AML-193 (cell line): ENCODE measurements around the gene SLCO4A1.

ENCODE experiments used
- DNase-seq, 2 experiments: peaks; one replicate each; lab custom pipeline; 2025; lab: John Stamatoyannopoulos, UW

The SLCO4A1 gene

DNA sequence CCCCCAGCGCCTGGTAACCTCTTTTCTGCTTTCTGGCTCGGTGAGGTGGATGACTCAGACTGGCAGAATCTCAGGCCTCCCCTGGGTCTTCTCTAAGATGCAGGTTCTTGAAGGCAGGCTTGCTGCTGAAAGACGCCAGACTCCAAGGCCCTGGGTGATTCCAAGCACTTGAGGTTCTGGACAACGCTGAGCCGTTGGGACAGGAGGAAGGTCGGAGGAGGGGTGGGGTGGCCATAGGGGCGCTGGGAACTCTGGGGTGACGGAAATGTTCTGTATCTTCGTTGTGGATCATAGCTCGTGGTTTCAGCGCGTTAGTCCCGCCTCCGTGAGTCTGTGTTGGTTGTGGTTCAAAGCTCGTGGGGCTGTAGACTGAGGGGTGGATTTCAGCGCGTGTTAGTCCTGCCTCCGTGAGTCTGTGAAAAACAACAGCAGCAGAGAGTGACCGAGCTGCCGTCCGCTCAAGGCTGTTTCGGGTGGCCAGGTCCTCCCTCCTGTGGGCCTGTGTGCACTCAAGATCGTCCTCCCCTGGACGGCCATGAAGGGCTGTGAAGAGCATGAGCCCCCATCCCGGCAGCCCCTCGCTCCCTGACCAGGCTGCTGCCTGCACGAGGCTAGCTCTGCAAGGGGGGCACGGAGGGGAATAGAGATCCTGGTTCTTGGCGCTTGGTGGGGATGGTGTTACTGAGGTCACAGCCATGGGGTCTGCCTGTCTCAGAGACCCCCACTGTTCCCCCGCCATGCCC is 74.1 kb downstream of the SLCO4A1 start:
- no peak for DNase-seq

DNA sequence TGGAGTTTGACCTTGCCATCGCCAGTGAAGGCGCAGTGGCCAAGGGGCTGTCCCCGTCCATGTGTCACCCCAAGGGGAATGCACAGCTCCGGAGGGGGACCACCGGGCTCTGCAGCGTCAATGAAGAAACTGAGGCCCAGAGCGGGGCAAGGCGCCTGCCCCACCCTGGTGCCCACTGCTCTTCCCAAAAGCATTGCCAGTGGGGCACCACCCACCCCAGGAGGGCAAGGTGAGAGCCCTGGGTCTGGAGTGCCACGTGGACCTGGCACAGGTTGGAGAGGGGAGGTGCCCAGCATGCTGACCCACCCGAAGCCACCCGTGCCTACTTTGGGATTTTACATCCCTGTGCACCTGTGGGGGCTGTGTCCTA is 74.6 kb downstream of the SLCO4A1 start:
- no peak for DNase-seq

DNA sequence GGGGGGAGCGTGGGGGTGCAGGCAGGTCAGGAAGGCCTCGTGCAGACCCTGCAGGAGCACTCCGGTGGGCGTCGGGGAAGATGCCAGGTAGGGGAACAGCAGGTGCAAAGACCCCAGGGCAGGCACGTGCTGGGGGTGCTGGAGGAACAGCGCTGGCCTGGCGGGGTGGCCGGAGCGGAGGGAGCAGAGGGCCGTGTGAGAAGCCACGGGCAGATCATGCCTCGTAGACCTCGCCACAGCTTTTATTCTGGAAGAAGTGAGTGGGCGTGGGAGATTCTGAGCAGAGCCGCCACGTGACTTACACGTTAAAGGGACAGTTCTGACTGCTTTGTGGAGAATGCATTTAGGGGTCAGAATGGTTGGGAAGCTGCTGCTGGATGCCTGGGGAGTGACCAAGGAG is 75.6 kb downstream of the SLCO4A1 start:
- no peak for DNase-seq

DNA sequence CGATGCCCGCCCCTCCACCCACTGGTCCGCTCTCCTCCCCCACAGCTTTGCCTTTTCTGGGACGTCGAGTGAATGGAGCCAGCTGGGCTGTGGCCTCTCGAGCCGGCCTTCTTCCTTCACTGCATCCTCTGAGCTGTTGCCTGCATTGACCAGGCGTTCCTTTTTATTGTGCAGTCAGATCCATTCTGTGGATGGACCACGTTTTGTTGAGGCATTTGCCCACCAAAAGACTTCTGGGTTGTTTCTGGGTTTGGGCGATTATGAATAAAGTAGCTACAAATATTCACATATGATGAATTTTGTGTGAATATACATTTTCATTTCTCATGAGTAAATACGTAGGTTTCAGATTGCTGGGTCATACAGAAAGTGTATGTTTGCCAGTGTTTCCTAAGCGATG is 76.2 kb downstream of the SLCO4A1 start:
- no peak for DNase-seq

DNA sequence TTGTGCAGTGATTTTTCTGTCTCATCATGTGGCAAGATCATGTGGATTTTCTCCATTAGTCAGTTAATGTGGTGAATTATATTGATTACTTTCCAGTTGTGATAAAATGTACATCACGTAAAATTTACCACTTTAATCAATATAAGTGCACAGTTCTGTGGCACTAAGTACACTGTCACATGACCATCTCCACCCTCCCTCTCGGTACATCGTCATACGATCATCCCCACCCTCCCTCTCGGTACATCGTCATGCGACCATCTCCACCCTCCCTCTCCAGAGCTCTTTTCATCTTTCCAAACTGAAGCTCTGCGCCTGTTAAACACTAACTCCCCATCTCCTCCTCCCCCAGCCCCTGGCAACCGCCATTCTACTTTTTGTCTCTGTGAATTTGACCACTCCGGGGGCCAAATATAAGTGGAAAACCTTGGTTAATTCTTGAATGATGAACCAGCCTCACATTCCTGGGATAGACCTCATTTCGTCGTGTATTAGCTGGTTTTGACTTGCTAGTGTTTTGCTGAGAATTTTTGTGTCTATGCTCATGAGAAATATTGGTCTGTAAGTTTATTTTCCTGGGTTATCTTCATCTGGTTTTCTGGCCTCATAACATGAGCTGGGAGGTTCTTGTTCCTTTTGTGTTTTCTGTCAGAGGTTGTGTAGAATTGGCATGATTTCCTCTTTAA is 77.1 kb downstream of the SLCO4A1 start:
- DNase-seq: no peak
